GM12865 (cell line): ENCODE measurements around the gene BAG1.

Source experiments
- DNase-seq: peaks from one replicate; pipeline ENCODE4 v3.0.0; 2010; ENCODE audit warnings: low read depth
- H3K4me3 ChIP-seq: 2 replicates; pipeline ENCODE4 v1.5.1; 2011; ENCODE audit warnings: mild to moderate bottlenecking, low read depth, low read length, control low read depth
- CTCF ChIP-seq: IDR thresholded peaks from 2 replicates; pipeline ENCODE4 v1.5.1; 2011; ENCODE audit warnings: low read length, control low read depth, low read depth, inconsistent platforms; ENCODE audit not compliant: insufficient read depth; ENCODE audit errors: missing control alignments

Gene BAG1

GRCh38 chr9:33222031-33222430 lies 42.5 kb downstream of the BAG1 start:
- TF ChIP-seq CTCF = no peak
- no peak for DNase-seq
- no peak overlapping the region for H3K4me3 ChIP-seq

GRCh38 chr9:33221568-33221884 lies 43.0 kb downstream of the BAG1 start:
- no peak overlapping the region for H3K4me3 ChIP-seq
- no peak for DNase-seq
- TF ChIP-seq CTCF = no peak

GRCh38 chr9:33220681-33221567 lies 43.6 kb downstream of the BAG1 start:
- no peak overlapping the region for H3K4me3 ChIP-seq
- DNase-seq = no peak
- no peak for TF ChIP-seq CTCF

- no peak for TF ChIP-seq CTCF
- DNase-seq = no peak
- H3K4me3 ChIP-seq = no peak overlapping the region
Observed at GRCh38 chr9:33211695-33212393, 52.7 kb downstream of the BAG1 start.

GRCh38 chr9:33210006-33210715 lies 54.3 kb downstream of the BAG1 start:
- H3K4me3 ChIP-seq = no peak overlapping the region
- DNase-seq = no peak
- no peak for TF ChIP-seq CTCF

GRCh38 chr9:33209394-33209793 lies 55.1 kb downstream of the BAG1 start:
- no peak for DNase-seq
- no peak overlapping the region for H3K4me3 ChIP-seq
- TF ChIP-seq CTCF = no peak
